NCI-H1694 (cell line): ENCODE measurements around the gene ELOVL5.
"Not testable (repeated sequence)": the region's sequence is repeated elsewhere in the genome, so short reads cannot be mapped to it uniquely, and the experiment has no call there.

Source experiments
- DNase-seq: peaks from one replicate; lab custom pipeline; 2025; lab: John Stamatoyannopoulos, UW

ELOVL5 gene

DNA sequence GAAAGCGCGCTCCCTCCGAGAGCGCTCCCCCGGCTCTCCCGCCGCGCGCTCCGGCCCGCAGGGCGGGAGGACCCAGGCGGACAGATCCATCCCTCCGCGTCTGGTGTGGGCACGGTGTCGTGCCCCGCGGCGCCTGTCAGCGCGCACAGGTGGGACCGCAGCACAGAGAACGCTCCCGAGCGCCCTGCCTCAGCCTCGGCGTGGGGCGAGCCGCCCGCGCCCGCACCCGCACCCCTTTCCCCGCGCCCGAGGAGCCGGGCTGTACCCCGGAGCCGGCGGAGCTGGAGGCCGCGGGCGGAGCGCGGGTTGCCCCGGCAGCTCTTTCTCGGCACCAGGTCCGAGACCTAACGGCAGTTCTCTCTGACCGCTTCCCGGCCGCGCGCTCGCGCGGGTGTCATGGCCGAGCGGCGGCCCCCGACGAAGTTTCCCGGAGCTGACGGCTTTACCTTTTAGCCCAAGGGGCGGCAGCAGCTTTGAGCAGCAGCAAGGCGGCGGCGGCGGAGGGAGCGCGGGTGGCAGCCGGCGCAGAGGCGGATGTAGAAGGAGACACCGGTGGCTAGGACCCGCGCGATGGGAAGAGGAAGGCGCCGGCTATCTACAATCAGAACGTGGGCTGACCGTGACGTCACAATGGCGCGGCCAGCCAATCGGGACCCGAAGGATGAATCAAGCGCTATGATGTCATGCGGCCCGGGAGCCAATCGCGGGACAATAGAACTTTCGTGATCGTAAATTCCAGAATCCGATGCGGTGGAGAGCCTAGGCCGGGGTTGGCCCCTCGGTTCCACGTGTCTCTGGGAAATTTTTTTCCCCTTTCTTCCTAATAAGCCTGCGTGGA, at the start of gene ELOVL5:
Gene ELOVL5, minus strand, starts transcription at position 580 of the 838 bp plus-strand sequence. CDS start 53,251 bp downstream, outside the sequence.
- peak; percentile 90 for DNase-seq

GRCh38 chr6:53397283-53397682, 48.5 kb upstream of the ELOVL5 start:
- DNase-seq, result no peak

DNA sequence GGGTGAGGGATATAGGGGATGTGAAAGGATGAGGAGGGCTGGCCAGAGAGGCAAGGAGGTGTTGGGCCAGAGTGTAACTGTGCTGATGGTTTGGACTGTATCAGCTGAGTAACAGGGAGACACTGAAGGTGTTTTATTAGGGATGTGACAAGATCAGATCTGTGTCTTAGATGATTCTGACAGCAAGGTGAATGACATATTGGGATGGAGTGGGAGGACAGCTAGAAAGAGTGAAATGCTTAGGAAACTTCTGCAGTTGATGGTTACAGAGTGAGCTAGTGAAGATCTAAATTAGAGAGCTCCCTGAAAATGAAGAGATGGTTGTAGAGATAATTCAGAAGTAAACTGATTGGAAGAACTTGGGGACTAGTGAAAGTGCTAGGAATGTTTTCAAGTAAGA, 47.2 kb upstream of the ELOVL5 start:
- DNase-seq, result no peak

GRCh38 chr6:53394704-53395103, 46.0 kb upstream of the ELOVL5 start:
- no peak for DNase-seq

DNA sequence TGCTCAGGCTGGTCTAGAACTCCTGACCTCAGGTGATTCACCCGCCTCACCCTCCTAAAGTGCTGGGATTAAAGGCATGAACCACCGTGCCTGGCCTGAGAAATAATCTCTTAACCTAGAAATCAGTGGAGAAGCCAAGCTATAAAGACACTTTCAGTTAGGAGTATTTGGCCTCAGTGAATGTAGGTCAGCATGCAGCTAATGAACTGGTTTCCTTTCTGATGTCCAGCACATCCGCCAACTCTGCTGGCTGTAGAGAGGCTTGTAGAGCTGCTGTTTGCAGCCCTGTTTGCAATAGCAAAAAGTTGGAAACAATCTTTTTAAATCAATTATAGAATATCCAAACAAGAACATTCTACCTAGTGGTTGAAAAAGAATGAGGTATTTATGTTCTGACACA, 42.4 kb upstream of the ELOVL5 start:
- DNase-seq, result no peak

GRCh38 chr6:53390010-53390409, 41.3 kb upstream of the ELOVL5 start:
- DNase-seq, result no peak

DNA sequence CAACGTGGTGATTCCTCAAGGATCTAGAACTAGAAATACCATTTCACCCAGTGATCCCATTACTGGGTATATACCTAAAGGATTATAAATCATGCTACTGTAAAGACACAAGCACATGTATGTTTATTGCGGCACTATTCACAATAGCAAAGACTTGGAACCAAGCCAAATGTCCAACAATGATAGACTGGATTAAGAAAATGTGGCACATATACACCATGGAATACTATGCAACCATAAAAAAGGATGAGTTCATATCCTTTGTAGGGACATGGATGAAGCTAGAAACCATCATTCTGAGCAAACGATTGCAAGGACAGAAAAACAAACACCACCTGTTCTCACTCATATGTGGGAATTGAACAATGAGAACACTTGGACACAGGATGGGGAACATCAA, 39.9 kb upstream of the ELOVL5 start:
- not testable (repeated sequence) for DNase-seq

DNA sequence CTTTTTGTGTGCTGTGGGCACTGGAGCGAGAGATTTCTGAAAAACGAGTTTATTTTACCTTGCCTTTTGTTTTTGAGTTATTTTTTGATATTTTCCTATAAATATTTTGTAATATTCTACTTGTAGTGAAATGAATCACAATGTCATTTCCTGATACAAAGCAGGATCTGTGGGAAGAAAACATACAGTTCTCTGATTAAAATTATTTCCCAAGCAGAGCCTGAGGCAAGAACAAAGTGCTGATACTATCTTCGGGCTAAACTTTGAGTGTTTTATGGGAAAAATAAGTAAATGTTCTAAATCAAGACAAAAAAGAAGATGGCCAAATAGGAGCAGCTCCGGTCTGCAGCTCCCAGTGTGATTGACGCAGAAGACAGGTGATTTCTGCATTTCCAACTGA, 33.7 kb upstream of the ELOVL5 start:
- DNase-seq, result no peak

DNA sequence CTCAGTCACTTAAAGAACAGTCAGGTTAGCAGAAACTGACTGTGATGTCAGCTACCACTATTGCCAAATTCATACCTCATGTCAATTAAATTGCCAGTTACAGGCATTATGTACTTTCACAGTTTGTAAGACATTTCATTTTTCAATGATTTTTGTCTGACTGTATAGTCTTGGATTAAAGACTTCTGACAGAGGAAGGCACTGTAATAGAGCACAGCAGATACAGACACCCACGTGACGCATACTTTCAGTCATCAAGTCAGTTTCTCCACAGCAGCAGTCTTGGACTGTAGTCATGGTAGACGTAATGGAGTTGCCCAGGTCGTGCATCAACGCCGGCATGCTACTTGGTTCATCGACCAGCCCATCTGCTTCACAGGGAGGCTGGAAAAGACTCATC, 29.5 kb upstream of the ELOVL5 start:
- no peak for DNase-seq

DNA sequence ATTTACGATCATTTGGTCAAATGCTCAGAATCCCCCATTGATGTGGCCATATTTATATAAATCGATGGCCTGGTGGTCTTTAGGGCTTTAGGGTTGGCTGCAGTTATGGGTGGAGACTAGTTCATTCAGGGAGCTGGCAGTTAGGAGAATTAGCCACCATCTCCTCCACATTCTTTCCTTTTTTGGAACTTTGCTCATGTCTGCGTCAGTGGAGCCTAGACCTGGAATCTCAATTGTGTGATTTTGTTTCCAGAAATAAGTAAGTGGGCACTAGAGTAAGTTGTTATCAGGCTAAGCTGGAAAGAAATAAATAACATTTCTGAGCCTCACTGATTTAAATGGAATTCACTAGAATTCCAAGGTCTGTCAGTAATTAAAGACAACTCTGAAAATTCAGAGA, 29.0 kb upstream of the ELOVL5 start:
- DNase-seq, result no peak

DNA sequence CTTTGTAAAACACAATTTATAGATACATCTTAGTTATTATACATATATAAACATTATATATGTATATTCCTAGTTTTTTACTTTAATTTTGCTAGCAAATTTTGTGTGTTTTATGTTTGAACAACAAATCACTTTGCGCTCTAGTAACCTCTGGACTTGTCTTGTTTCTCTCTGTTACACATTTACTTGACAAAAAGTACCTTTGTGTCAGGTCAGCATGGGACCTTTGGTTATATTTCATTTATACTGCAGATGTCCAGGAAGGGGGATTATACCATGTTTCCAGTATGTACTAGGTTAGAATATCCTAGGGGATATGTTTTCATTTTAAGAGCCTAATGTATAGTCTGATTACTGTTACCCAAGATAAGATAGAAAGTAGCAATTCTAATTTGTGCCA, 28.5 kb upstream of the ELOVL5 start:
- no peak for DNase-seq

GRCh38 chr6:53376661-53377226, 28.0 kb upstream of the ELOVL5 start:
- no peak for DNase-seq

- DNase-seq, result no peak
Observed at GRCh38 chr6:53375847-53376246, 27.1 kb upstream of the ELOVL5 start.

- DNase-seq, result no peak
Observed at GRCh38 chr6:53373638-53374037, 24.9 kb upstream of the ELOVL5 start.

DNA sequence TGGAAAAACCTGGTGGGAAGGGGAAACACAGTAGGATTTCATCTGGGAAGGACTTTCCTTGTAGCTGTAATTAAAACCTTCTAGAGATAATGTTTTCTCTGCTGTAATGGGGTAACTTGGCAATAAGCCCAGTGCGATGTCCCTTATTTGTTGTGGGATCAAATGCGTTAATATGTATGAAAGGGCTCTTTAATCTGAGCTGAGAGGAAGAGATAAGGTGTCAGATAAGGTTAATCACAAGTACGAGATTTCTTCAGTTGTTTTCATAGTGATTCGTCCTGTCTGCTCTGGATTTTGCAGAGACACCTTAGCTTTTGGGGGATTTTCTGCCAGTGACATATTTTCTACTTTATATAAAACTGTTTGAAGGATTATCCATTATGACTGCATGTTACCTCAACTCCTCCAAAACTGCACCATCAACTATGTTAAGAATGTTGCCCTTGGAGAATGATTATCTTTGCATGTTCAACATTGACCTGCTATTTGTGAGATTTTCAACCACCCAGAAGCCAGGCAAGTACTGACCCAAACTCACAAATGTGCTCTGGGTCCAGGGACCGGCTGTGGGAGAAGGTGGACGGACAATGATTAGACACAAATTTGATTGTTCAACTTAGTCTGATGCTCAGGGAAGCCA, 21.2 kb upstream of the ELOVL5 start:
- no peak for DNase-seq

GRCh38 chr6:53369051-53369450, 20.3 kb upstream of the ELOVL5 start:
- no peak for DNase-seq

DNA sequence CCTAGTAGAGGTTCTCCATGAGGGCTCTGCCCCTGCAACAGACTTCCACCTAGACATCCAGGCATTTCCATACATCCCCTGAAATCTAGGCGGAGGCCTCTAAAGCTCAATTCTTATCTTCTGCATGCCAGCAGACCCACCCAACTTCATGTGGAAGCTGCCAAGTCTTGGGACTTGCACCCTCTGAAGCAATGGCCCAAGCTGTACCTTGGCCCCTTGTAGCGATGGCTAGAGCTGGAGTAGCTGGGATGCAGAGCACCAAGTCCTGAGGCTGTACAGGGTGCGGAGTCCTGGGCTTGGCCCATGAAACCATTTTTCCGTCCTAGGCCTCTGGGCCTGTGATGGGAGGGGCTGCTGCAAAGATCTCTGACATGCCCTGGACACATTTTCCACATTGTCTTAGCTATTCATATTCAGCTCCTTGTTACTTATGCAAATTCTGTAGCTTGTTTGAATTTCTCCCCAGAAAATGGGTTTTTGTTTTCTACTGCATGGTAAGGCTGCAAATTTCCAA, 17.4 kb upstream of the ELOVL5 start:
- DNase-seq, result no peak

GRCh38 chr6:53363341-53364079, 14.8 kb upstream of the ELOVL5 start:
- no peak for DNase-seq

GRCh38 chr6:53361549-53362031, 12.8 kb upstream of the ELOVL5 start:
- DNase-seq, result no peak

GRCh38 chr6:53360093-53360912, 11.6 kb upstream of the ELOVL5 start:
- DNase-seq, result no peak

DNA sequence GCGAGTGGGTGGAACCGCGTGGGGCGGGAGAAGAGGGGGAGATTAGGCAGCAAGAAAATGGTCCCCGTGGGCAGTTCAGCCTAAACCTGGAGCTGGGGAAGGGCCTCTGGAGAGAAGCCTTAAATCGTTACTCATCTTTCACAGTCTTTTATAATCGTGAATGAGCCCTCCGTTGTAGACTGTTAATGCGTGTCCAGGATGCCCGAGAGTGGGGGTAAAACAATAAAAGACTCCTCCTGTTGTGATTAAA, 11.0 kb upstream of the ELOVL5 start:
- no peak for DNase-seq
